Endometrium (tissue), 2 donors: ENCODE results near the gene TMC7.

Experiments used
- FAIRE-seq: peaks from 2 replicates; lab custom pipeline; 2012; peaks lifted over from hg19 to GRCh38; lab: Jason Lieb, UNC
- donor health status: control.
- donor health status: control.

The TMC7 gene

DNA sequence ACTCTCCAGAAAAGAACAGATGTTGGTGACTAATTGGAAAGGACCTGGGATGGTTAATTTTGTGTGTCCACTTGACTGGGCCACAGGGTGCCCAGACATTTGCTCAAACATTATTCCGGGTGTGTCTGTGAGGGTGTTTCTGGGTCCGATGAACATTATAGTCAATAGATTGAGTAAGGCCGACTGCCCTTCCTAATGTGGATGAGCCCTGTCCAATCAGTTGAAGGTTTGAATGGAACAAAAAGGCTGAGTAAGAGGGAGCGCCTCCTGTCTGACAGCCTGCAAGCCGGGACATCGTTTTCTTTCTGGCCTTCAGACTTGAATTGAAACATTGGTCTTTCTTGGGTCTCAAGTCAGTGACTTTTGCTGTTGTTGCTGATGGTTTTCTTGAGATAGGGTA, 107.2 kb downstream of the TMC7 start:
- no peak for FAIRE-seq

DNA sequence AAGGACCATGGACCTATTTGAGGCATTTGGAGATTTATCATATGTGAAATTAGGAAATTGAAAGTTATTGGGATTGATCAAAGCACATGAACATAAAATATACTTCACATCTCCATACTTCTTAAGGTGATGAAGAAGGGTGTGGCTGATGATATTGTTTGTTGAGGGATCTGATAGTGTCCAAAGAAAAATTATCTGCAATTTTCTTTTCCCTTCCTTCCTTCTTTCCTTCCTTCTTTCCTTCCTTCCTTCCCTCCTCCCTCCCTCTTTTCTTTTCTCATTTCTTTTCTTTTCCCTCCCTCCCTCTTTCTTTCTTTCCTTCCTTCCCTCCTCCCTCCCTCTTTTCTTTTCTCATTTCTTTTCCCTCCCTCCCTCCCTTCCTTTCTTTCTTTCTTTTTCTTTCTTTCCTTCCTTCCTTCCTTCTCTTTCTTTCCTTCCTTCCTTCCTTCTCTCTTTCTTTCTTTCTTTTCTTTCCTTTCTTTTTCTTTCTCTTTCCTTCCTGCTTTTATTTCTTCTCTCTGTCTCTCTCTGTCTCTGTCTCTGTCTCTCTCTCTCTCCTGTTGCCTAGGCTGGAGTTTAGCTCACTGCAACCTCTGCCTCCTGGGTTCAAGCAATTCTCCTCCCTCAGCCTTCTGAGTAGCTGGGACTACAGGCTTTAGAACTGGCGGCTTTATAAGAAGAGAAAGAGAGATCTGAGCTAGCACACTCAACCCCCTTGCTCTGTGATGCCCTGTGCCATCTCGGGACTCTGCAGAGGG, 109.1 kb downstream of the TMC7 start:
- FAIRE-seq, result no peak

DNA sequence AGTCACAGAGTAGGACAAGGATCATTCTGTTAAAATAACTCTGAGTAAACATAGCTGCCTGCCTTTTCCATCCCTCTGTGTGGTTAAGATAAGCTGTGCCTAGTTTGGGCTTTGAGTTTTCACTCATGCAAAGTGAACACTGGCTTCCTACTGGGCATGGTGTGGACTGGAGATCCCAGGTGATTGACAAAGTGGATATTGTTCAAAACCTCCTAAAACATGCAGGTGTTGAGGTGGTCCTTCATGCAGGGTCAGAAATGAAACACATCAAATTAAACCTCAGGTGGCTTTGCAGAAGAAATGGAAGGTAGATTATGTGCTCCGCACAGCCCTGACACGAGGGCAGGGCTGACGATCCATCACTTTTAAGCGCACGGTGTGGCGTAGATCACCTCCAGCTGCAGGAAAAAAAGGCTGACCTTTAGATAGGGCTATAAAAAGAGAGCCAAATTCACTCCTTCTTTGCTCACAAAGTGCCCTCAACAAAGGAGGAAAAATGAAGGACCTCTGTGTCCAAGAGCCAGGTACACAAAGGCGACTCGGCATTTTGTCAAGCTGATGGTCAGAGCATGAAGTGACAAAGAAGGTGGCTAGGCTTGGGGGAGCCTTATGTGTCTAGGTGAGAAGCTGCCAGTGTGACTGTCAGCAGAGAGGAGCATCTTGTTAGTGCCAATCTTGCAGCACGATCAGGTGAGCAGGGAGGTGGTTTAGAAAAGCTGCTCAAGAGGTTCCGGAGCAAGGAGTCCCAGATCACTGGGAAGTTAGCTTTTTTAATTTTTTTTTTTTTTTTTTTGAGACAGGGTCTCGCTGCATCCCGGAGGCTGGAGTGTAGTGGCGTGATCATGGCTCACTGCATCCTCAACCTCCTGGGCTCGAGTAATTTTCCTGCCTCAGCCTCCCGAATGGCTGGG, 110.2 kb downstream of the TMC7 start:
- no peak for FAIRE-seq

DNA sequence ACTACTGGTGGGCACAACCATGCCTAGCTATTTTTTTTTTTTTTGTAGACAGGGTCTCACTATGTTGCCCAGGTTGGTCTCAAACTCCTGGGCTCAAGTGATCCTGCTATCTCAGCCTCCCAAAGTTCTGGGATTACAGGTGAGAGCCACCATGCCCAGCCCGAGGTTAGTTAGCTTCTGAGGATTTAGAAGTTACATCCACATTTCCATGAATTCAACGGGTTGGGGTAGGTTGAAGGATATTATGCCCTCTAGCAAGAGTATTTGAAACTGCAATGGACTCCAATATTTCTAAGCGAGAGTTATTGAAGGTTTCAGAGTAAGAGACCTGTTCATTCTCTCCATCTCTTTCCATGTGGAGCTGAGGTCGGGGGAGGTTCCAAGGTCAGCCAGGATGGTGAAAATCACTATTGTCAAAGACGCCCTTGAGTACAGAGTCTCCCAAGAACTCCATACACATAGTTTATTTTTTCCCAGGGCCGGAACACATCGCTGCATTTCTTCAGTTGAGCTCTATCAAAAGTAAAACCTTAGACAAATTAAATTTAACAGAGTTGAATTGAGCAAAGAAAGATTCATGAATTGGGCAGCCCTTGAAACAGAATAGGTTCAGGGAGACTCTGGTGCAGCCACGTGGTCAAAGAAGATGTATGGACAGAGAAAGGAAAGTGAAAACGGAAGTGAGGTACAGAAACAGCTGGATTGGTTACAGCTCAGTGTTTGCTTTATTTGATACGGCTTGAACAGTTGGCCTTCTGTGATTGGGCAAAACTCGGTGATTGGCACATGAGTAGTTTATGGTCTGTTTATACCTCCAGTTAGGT, 111.0 kb downstream of the TMC7 start:
- no peak for FAIRE-seq

DNA sequence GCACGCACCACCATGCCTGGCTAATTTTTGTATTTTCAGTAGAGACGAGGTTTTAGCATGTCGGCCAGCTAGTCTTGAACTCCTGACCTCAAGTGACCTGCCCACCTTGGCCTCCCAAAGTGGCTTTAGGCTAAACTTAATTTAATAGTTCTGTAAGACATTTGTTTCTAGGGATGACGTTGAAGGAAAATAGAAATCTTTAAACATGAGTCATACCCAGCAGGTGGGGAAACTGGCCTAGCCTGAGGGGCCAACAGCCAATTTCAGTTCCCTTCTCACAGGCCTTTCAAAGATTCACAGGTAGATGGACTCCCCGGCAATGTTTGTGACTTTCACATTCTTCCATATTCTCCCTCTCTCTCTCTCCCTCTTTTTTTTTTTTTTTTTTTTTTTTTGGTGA, 111.9 kb downstream of the TMC7 start:
- FAIRE-seq, result no peak

DNA sequence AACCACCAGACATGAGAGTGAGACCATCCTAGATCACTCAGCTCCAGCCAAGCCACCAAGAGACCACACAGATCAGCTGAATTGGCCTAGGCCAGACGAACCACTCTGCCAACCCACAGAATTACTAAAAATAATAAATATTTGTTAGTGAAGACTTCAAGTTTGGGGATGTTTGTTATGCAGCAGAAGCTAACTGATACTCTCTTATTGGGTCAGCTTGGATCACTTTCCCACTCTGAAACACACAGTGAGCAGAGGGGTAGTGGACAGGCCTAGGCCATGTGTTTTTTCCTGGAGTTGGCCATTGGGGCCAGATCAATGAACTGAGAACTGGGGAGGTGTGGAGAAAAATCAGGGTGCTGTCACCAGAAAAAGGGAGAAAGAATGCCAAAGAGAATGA, 114.4 kb downstream of the TMC7 start:
- no peak for FAIRE-seq

DNA sequence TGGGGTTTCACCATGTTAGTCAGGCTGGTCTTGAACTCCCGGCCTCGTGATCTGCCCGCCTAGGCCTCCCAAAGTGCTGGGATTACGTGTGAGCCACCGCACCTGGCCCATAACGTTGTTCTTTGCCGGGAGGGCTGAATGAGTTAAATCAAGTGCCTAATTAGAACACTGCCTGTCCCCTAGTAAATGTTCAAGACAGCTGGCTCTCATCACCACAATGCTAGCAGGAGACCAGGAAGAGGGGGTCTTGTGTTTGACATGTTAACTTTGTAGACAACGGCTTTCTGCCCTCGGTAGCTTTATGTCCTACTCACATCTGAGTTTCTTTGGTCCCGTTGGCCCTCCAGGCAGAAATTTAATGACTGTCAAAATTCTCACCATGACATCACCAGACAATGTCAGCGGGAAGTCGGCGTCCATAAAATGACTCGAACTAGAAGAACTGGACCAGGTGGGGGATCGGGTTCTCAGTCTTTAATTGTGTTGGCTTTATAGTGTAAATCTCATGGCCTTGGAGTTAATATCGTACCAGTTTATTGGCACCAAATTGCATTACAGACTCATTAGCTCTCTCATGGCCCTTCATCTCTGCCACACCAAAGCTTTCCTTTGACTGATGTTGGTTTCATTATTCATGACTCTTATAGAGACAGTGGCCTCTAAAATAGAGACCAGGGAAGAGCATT, 118.6 kb downstream of the TMC7 start:
- no peak for FAIRE-seq

DNA sequence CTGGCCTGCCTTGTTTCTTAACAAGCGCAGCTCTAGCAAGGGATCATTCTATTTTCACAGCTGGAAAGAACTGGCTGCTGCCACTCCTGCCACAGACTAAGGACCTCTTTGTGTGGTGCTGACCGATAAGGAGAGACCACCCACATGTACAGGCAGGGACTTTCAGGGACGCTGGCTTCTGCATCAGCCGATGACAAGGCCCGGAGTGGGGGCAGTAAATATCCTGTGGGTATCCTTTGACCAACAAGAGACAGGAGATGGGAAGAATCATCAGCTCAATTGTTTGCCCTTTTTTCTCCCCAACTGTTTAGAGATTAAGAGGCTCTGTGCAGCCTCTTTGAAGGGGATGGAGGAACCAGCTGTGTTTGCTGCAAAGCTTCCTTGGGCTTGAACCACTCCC, 120.9 kb downstream of the TMC7 start:
- no peak for FAIRE-seq

DNA sequence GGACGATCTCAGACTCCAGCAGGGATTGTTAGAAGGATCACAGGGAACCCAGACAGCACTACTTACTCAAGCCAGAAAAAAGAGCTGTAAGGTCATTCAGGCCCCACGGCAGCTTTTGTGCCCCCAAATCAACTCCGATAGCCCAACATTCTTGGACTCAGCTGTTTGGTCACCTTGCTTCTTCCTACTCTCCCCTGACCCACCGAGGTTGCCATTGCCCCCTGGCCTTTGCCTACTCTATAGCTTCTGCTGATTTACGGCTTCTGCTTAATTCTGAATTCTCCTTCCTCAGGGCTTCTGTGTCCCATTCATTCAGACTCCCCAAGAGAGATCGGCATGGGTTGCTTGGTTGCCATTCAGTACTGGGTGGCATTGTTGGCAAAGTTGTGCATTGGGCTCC, 121.4 kb downstream of the TMC7 start:
- FAIRE-seq, result no peak

DNA sequence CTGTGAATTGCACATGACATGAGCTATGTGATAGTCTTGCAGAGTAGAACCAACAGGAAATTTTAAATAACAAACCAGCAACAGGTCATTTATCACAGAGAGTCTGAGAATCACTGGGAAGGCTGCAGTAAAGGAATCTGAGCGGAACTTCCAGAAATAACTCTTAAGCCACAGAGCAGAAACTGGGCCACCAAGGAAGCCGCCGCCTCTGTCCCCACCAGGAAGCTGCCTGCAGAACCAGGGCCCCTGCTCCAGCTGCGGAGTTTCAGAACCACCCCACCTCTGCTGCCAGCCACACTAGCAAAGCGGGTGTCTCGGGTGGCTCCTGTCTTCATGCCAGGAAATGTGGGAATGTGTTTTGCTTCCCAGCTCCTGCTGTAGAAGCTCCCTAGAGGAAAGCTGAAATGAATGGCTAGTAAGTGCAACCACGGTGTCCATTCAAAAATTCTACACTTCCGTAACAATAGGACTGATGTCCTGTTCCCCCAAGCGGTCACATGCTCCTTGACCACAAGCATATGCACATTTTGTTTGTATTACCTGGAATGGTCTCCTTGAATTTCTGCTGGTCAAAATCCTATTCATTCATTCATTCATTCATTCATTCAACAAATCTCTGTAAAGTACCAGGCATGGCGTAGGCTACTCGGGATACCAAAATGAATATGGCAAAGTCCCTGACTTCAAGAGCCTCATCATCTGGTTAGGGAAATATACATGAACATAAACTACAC, 122.3 kb downstream of the TMC7 start:
- FAIRE-seq, result no peak

DNA sequence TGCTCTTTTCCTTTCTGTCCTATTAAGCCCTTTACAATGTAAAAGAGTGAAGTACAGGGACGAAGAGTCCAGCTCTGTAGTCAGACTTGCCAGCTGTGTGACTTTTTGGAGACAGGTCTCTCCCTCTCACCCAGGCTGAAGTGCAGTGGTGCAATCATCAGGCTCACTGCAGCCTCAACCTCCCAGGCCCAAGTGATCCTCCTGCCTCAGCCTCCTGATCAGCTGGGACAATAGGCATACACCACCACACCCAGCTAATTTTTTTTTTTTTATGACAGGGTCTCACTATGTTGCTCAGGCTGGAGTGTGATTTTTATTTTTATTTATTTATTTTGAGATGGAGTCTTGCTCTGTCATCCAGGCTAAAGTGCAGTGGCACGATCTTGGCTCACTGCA, 122.9 kb downstream of the TMC7 start:
- no peak for FAIRE-seq

DNA sequence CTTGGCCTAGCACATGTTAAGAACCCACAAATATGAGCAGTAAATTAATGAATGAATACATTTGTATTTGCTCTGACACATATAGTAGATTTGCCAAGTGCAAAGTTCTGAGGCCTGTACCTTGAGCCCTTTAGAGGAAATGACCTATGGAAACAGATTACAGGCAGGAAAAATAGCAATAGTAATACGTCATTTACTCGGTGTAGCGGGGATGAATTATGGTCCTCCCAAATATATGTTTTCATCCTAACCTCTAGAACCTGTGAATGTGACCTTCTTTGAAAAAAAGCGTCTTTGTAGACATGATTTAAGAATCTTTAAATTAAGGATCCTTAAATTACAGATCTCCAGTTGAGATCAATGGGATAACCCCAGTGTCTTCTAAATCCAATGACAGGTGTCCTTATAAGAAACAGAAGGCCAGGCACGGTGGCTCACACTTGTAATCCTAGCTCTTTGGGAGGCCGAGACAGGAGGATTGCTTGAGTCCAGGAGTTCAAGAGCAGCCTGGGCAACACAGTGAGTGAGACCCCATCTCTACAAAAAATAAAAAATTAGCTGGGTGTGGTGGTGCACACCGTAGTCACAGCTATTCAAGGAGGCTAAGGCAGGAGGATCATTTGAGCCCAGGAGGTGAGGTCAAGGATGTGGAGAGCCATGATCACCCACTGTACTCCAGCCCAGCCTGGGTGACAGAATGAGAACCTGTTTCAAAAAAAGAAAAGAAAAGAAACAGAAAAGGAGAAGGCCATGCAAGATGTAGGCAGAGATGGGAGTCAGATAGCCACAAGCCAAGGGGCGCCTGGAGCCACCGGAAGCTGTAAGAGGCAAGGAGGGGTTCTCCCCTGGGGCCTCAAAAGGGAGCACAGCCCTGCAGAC, 124.9 kb downstream of the TMC7 start:
- no peak for FAIRE-seq

DNA sequence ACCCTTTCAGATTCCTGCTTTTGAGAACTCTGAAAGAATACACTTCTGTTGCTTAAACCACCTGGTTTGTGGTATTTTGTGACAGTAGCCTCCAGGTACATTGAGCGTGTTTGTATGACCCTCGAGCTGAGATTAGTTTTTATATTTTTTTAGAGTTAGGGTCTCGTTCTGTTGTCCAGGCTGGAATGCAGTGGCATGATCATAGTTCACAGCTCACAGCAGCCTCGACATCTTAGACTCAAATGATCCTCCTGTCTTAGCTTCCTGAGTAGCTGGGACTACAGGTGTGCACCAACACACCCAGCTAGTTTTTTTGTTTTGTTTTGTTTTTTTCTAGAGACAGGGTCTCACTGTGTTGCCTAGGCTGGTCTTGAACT, 125.5 kb downstream of the TMC7 start:
- no peak for FAIRE-seq

DNA sequence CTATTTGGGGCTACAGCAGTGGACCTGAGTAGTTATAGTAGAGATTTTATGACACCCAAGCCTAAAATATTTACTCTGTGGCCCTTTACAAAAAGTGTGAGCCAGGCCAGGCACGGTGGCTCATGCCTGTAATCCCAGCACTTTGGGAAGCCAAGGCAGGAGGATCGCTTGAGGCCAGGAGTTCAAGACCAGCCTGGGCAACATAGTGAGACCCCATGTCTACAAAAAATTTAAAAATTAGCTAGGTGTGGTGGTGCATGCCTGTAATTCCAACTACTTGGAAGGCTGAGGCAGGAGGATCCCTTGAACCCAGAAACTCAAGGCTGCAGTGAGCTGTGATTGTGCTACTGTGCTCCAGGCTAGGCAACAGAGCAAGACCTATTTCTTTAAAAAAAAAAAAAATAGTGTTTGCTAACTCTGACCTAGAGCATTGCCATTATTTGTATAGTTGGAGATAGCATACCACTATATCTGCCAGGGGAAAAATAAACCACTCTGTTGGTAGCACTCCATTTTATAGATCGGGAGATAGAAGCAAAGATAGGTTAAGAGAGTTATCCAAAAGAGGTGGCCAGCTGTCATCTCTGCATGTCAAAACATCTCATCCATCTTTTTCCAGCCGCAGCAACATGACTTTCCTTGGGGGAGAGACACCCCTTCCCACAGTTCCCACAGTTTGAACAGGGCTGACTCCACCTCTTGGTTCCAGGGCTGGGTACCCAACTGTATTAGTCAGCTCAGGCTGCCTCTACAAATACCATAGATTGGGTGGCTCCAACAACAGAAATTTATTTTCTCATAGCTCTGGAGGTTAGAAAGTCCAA, 127.0 kb downstream of the TMC7 start:
- no peak for FAIRE-seq

DNA sequence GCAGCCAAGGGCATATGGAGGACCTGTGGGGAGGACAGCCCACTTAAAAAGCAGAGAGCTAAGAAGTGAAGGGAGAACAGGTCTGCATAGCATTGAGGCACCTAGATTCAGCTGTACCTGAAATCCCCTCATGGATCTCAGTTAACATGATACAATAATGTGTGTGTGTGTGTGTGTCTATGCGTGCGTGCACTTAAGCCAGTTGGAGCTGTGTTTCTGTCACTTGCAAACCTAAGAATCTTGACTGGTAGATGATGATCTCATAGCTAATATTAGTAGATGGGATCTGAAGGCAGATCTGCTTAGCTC, 128.3 kb downstream of the TMC7 start:
- FAIRE-seq, result no peak
